AG09319 (cell line): ENCODE measurements around the gene C11orf21.
A peak's percentile ranks its signal among the peaks of the same experiment; 100 is the strongest.

Experiments used
- DNase-seq: peaks from one replicate; pipeline ENCODE4 v3.0.0-alpha.2; 2010; ENCODE audit warnings: low read depth; ENCODE audit errors: extremely low read depth
- TF ChIP-seq, protein P1 (sequence below): IDR thresholded peaks from 2 replicates; pipeline ENCODE4 v1.5.1; 2011; ENCODE audit warnings: low read depth, mild to moderate bottlenecking, inconsistent platforms, low read length, moderate library complexity

Gene C11orf21

DNA sequence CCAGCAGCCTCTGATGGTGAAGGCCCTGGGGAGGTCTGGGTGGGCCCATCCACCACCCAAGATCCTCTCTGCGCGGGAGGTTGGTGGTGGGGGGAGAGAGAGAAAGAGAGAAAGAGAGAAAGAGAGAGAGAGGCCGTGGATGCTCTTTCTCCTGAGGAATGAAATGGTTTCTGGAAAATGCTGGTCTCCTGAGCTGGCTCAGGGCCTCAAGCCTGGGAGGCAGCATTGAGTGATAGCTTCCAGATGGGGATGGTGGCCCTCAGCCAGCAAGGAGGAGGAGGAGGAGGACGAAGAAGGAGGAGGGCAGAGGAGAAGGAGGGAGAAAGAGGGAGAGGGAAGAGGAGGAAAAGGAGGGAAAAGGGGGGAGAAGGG lies 4.7 kb upstream of the C11orf21 start:
- peak; percentile 83 for DNase-seq
- TF ChIP-seq, protein P1, sequence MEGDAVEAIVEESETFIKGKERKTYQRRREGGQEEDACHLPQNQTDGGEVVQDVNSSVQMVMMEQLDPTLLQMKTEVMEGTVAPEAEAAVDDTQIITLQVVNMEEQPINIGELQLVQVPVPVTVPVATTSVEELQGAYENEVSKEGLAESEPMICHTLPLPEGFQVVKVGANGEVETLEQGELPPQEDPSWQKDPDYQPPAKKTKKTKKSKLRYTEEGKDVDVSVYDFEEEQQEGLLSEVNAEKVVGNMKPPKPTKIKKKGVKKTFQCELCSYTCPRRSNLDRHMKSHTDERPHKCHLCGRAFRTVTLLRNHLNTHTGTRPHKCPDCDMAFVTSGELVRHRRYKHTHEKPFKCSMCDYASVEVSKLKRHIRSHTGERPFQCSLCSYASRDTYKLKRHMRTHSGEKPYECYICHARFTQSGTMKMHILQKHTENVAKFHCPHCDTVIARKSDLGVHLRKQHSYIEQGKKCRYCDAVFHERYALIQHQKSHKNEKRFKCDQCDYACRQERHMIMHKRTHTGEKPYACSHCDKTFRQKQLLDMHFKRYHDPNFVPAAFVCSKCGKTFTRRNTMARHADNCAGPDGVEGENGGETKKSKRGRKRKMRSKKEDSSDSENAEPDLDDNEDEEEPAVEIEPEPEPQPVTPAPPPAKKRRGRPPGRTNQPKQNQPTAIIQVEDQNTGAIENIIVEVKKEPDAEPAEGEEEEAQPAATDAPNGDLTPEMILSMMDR, result no peak

DNA sequence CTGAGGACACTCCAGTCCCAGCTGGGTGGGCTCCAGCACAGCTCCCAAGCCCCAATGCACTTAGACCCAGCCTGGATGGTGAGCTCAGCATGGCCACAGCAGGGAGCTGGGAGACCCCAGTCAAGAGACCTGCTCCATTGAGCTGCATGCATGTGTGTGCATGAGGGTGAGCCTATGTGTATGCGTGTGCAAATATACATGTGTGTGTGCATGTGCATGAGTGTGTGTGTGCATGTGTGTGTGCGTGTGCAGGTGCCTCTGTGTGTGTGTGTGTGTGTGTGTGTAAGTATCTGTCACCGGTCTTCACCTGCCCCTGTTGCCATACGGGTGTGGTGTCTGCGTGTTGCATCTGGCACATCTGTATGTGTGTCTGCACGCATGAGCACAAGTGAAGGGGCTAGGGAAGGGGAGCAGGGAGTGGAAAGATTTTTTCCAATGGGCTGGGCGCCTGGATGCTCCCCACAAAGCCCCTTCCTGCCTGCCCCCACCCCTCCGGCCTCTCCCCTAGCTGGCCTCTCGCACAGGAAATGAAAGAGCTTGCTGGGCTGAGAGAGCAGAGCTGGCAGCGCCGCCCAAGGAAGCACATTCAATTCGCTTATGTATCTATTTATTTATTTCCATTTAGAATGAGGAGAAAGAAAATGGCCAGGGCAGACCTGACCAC lies 4.2 kb upstream of the C11orf21 start:
- no peak for DNase-seq
- TF ChIP-seq, protein P1, result no peak

DNA sequence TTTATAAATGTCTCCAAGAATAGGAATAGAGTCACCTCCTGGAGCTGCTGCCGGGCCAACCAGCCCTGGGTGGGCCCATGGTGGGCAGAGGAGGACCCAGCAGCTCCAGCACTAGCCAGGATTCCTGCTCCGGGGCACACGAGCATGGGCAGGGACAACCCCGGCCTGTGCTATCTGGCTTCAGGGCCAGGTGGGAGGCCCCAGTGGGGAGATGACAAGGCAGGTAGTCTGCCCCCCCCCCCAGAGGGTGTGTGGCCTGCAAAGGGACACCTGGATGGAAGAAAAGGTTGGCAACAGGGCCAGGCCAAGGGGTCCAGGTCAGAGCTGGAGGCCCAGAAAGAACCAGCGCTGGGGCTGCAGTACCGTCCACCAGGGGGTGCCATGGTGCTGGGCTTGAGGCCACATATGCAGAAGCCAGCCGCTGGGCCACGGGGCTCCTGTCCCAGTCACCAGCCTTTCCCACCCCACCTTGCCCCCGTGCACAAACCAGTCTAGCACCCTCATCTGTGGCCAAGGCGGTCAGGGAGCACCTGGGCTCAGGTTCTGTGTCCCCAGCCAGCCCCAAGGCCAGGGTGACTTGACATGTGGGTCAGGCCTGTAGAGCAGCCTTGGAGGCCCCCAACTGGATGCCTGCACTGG lies 3.5 kb upstream of the C11orf21 start:
- TF ChIP-seq, protein P1, result peak; percentile 97
- peak; percentile 36 for DNase-seq

DNA sequence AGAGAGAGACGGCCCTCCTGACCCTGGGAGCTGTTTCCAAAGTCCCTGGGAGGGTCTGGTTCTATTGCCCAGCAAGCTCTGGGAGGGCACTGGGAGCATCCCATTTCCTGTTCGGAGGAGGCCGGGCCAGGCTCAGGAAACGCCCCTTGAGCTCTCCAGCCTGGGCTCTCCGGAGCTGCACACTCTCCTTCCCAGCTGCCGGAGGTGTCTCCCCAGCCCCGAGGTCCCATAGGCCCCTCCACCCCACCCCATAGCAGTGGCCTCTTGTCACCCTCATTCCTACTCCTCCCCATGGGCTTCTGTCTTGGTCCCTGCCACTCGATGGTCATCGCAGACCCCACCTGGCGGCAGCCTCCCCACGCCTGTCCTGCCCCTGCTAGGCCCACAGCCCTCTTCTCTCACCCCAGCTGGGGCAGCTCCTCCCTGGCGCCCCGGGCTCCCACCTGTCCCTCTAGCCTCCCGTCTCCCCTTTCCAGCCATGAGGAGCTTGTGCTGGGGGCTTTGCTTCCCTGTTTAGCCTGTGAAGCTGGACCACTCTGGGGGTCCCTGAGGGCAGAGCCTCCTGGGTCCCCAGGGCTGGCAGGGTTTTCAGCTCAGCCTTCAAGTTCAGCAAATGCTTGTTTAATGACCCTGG lies 2.9 kb upstream of the C11orf21 start:
- DNase-seq, result no peak
- TF ChIP-seq, protein P1, result no peak

DNA sequence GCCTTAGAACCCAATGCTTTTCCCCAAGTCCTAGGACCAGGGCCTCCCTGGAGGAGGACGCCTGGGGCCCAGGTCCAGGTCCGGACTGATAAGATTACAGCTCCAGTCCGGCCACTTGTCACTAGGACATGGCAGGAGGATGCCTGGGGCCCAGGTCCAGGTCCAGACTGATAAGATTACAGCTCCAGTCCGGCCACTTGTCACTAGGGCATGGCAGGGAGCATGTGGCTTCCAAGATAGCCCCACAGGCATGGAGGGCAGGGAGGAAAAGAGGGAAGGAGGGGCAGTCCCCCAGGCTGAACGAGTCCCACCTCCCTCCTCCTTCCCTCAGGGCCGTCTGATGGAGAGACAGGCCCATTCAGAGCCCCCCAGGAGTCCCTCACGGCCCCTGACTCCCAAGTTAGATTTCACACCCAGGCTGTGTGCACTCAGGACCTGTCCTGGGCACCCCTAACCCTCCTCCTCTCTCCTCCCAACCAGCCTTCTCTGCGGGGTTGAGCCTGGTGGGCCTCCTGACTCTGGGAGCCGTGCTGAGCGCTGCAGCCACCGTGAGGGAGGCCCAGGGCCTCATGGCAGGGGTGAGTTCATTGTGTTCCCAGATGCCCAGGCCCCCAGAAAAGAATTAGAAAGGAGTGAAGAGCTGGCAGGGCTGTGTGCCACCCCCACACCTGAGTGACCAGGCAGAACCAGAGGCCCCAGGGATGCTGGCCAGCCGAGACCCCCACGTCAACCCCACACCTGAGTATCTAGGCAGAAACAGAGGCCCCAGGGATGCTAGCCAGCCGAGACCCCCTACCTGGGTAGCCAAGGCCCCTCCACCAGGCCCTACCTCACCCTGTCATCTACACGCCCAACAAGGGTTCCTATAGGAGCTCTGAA lies 2.1 kb upstream of the C11orf21 start:
- TF ChIP-seq, protein P1, result no peak
- no peak for DNase-seq

DNA sequence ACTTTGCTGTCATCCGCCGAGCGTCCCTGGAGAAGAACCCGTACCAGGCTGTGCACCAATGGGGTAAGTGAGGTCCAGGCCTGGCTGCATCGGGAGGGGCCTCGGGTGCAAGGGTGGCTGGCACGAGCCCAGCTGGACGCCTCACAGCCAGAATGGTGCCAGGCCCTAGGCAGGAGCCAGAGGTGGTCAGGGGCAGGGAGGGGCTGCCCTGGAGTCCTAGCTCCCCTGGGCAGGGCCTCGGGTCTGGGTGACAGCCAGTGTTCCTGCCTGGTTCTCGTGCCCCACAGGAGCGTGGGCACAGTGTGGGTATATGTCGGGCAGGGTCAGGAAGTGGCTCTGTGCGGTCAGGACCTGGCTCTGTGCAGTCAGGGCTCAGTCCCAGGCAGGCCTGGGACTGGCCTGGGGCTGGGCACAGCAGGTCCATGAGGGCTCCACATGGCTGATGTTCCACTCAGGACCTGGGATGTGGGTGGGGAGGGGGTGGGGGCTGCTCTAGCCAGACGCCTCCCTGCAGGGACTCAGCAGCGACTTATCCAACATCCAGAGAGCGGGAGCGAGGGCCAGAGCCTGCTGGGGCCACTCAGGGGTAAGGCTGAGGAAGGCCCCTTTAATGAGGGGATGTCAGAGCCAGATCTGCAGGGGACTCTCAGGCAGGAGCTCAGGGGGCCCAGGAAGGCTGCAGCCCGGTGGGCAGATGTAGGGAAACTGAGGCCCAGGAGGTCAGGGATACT lies 1.3 kb upstream of the C11orf21 start:
- DNase-seq, result no peak
- TF ChIP-seq, protein P1, result no peak
